ENCODE data around the gene BRINP2.

DNA sequence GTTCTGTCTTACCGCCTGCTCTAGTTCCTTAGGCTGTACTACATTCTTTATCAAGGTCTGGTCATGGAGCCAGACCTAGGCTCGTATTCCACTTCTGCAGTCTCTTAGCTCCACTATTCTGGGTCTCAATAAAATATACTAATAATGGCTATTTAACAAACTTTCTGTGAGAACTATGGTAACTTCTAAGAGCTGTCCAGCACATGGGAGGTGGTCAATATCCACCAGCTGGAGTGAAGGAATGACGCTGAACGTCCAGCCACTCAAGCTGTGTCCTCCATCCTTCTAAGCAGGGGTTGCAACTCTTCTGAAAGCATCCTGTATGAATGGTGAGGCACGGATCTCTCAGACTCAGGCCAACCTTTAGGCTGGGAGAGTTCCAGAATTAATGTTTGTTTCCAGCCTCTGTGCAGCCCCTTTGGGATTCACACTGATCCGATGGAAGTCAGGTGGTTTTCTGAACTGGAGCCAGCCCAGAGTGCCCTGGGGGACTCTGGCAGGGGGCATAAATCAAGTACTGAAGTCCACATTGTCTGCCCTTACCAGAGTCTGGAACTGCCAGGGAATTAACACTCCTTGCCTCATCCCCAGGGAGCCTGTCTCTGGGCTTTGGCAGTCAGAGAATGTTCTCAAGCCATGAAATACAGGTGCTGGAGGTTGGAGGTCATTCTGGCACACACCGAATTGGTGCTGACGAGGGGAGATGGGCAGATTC lies 57.4 kb downstream of the BRINP2 start:
- TF ChIP-seq CTCF (IDR thresholded peaks at IDR 0.05) (no peak), POLR2A (IDR thresholded peaks at IDR 0.05) (no peak)

Measured in heart left ventricle (tissue), 13 donors.